DMS53 treated with DMSO at 0.1 percent for 48 hours (cell line): Measurements from ENCODE around the gene NR1D1.

Experiments
- DNase-seq: peaks from one replicate; lab custom pipeline; 2025; ENCODE audit not compliant: unreplicated experiment; lab: John Stamatoyannopoulos, UW

Gene NR1D1

DNA sequence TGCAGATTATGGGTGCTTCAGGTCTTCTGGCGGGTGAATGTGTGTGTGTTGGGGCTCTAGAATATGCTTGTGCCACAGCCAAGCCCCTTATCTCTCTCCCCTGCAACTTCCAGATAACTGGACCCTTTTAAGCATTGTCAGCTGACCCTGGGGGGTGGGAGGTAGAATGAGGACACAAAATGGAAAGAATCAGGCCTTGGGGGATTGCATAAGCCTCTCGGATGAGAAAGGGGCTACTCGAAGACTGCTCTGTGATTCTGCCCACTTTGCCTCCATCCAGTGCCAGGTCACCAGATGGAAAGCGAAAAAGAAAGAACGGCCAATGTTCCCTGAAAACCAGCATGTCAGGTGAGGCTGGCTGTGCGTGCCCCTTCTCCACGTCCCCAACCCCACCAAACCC lies 23.8 kb downstream of the NR1D1 start:
- no peak for DNase-seq

DNA sequence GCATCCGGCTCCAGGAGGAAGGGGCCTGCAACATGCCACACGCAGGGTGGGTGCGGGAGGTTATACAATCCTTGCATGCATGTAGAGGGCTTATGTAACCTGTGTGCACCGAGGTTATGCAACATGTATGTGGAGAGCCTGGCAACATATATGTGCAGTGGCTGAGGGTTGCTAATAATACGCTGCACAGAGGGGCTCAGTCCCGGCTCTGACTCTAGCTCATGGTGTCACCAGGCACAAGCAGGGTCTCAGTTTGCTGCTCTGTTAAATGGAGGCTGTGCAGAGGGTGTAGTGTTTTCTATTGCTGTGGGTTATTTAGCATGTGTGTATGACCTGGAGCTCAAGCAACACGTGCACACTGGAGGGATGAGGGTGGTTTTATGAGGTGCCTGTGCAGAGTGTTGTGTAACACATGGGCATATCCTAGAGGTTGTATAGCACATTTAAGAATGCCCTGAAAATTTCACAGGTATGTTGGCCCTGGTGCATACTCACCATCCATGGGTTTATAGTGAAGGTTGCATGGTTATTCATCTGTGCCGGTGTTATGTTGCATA lies 24.4 kb downstream of the NR1D1 start:
- DNase-seq, result no peak

- DNase-seq, result peak; percentile 36
Observed at GRCh38 chr17:40075201-40075941, 25.0 kb downstream of the NR1D1 start.

DNA sequence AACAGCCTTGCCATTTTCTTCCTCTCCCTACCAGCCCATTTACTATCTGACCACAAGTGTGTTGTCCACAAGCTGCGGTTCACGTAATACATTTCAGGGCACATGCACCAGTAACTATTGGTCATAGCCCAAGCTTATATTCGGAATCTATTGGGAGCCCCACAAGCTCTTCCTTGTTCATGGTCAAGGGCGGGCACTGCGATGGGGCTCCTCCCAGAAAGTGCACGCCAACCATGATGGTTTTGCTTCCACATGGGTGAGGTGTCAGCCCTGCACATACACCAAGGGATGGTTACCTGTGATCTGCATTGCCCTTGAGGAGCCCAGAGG lies 25.6 kb downstream of the NR1D1 start:
- no peak for DNase-seq

DNA sequence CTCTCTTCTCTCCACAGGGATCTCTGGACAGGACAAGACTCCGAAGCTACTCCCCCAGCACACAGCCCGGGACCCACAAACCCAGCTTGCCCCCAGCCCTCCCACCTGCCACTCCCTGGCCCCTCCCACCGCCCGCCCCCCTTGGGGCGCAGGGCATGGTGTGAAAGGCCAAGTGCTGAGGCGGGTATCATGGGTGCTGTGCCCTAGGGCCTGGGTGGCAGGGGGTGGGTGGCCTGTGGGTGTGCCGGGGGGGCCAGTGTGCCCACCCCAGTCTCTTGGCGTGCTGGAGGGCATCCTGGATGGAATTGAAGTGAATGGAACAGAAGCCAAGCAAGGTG lies 26.2 kb downstream of the NR1D1 start:
- no peak for DNase-seq

- DNase-seq, result no peak
Observed at GRCh38 chr17:40073454-40074174, 26.8 kb downstream of the NR1D1 start.

DNA sequence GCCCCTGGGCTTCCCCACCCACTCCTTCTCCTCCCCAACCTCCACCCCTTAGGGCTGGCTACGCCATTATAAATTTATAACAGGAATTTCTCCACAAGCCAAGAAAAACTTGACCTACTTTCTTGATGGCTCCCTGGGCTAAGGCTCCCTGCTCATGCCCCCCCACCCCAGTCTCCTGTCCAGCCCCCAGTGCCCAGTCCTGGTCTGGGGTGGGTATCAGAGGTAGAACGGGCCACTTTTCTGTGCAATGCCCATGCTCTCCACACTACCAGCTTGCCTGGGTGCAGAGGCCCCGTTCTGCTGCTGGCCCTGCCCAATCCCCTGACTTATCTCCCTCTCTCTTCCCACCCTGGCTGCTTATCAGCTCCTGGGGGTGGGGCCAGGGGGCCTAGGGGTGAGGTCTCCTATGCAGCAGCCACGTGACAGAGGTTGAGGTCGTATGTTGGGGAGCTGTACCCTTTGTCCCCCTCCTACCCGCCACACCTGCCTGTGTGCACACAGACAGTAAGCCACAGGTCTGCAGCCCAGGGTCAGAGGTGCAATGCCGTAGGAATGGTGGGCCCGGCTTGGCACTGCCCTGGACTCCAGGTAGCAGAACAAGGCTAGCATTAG lies 27.5 kb downstream of the NR1D1 start:
- DNase-seq, result no peak

DNA sequence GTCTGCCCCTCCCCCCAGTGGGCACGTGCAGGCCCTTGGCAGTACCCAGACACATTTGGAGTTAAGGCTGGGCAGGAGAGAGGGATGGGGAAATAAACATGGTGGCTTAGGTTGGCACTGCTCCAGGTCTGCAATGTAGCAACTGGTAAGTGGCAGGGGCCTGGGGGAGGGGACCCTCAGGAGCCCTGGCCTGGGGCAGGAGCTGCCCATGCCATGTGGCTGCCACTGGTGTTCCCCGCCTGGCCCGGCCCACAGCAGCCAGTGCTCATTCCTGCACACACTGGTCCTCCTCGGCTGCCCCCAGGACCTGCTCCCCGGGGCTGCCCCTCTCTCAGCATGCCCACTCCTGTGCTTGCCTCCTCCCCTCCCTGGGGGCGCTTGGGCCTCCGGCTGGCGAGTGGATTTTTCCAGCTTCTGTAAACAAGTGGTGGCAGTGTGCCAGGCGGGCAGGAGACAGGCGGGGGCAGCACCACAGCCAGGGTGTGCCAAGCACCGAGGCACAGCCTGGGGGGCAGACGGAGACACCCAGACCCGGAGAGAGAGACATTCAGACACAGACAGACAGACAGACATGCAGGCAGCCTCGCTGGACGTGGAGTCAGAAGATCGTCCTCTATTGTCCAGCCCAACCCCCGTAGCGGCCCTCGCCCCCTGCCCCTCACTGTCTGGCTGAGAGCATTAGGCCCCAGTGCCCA lies 28.2 kb downstream of the NR1D1 start:
- peak; percentile 47 for DNase-seq

GRCh38 chr17:40071313-40072039 lies 28.9 kb downstream of the NR1D1 start:
- DNase-seq, result no peak

DNA sequence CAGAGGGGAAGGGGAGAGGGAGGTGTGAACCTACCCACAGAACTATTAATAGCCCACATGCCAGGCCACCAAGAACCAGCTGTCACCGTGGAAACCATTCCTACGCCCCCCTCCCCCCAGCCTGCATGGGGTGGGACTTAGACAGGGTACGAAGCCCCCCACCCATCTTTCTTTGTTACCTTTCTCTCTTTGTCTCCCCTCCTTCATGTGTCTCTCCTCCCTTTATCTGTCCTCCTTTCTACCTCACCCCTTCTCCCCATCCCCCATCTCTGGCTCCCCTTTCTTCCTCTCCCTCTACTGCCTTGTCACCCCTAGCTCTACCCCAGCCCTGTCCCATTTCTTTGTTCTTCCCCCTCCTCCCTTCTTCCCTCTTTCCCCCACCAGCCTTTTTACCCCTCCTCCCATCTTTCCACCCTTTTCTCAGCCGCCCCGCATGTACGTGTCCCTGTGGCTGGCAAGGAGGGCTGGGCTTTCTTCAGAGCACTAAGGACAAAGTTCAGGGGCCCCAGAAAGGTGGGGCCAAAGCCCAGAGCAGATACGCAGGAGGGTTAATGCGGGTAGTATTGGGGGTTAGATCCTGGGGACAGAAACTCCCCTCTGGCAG lies 29.6 kb downstream of the NR1D1 start:
- no peak for DNase-seq

- DNase-seq, result no peak
Observed at GRCh38 chr17:40069751-40070708, 30.4 kb downstream of the NR1D1 start.

- peak; percentile 52 for DNase-seq
Observed at GRCh38 chr17:40068917-40069750, 31.3 kb downstream of the NR1D1 start.

DNA sequence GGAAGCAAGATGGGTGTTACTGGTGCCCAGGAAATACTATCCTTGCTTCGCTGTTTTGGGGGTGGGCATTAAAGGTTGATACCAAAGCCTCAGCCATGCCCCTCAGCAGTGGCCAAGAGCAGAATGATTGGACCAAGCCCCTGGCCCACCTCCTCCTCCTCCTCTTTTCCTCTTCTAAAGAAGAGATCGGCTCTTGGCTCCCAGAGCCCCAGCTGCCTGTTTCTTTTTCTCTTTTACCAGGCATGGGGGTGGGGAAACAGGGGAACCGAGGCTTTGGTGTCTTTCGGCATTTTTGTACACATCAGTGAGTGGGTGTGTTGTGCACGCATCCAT lies 31.8 kb downstream of the NR1D1 start:
- DNase-seq, result no peak

- no peak for DNase-seq
Observed at GRCh38 chr17:40068129-40068581, 32.2 kb downstream of the NR1D1 start.

DNA sequence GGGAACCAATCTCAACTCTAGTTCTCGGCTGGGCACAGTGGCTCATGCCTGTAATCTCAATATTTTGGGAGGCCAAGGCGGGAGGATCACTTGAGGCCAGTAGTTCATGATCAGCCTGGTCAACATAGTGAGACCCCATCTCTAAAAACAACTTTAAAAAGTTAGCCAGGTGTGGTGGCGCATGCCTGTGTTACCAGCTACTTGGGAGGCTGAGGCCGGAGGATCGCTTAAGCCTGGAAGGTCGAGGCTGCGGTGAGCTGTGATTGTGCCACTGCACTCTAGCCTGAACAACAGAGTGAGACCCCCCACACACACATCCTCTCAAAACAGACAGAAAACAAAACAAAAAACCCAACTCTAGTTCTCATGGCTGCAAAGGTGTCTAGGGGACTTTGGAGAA lies 32.7 kb downstream of the NR1D1 start:
- no peak for DNase-seq

DNA sequence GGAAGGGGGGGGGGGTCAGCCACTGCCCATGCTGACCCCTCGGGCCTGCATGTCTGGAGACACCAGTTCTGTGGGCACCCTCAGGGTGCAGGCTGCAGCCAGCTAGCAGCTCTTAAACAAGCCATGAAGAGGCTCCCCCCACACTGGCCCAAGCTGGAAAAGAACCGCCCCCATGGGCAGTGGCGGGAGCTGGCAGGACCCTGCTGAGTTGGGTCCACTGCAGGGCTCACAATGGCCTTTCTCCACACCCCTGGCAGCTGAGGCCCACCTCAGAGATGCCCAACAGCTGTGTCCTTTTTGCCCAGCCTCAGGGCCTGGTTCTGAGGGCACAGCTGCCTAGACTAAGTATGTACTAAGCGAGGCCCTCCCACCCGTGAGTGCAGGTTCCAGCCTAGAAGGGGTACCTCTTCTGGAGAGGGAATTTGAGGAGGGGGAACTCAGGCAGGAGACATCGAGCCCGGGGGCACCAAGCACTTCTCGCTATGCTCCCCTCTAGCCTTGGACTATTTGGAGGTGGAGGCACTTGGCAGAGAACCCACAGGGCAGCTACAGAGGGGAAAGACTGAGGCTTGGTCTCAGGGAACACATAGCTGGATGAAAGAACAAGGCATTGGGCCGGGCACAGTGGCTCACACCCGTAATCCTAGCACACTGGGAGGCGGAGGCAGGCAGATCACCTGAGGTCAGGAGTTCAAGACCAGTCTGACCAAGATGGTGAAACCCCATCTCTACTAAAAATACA lies 34.4 kb downstream of the NR1D1 start:
- DNase-seq, result no peak

DNA sequence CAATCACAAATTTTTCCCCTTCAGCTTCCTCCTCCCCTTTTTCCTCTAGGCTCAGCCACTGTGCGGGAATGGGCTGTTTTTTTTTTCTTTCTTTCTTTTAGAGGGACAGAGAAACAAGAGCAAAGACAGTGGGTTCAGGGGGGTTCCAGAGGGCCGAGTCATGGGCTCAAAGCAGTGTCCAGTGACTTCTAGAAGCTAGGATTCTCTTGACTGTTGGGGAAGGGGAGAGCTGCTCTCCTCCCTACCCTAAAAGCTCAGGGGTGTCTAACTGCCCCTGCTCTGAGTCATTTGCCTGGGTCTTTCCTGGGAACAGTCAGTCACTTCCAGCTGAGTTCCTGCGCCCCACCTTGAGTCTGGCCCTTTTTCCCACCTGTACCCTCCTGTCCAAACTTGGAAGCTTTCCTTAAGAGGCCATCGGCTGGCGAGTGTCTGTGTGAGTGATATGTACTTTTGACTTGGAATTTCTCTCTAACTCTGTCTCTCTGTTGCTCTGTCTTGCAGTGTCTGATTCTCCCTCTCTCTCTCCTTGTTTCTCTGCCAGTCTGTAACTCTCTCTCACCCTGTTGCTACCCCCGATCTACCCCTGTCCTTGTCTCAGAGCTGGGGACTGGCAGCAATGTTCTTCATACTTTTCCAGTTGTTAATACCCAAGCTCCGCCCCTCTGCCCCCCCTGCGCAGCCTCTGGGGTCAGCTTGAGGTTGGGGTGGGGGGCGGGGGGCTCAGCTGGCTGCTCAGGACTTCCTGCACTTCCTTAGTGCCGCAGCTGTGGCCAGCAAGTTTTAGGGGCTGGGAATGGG lies 35.2 kb downstream of the NR1D1 start:
- DNase-seq, result no peak
